ENCODE results near the gene YWHAH. TPM values are rescaled to one million over a fixed set of nuclear protein-coding genes. Genes with fewer than 3 reads are reported as not detected.

Gene YWHAH
- total and polyA plus RNA-seq, 2 donors (not counting 1 experiment from before 2014, with no cell fraction given) = 32.6 to 51.1 TPM

GRCh38 chr22:31970490-31971444 lies 26.4 kb downstream of the YWHAH start:
- Mint-ChIP-seq H3K4me3 (peak overlapping the region; percentile 88), H3K27me3 (peaks cover under 1% of the 10 kb centered on the region), H3K27ac (peak overlapping the region; percentile 41), H3K4me1 (peaks cover 19% of the 10 kb centered on the region), H3K9me3 (ENCODE audit: insufficient read depth) (no peaks in the 10 kb centered on the region)
- peaks cover 16 to 21% of the 10 kb centered on the region in 2 donors for H3K4me1 ChIP-seq (ENCODE audit: control insufficient read depth in 2 of 2, insufficient read depth in 2 of 2, low read length in 2 of 2)
- H3K4me3 ChIP-seq (ENCODE audit: control extremely low read depth in 1 of 5, extremely low read depth in 1 of 5, insufficient read depth in 1 of 5, low read depth in 2 of 5, low read length in 4 of 5) = peak overlapping the region in 4 of 5 experiments; percentile 33 to 72 (median 48)
- TF ChIP-seq CTCF (IDR thresholded peaks at IDR 0.05) = peak; percentile 87
- no peak for TF ChIP-seq EZH2 (IDR thresholded peaks at IDR 0.05; ENCODE audit: borderline replicate concordance, insufficient read depth, low read depth, low read length, poor library complexity, severe bottlenecking)
- peak overlapping the region; percentile 94 for H3K4me2 ChIP-seq (replicated peaks; ENCODE audit: low read depth, low read length, poor library complexity, severe bottlenecking)
- ATAC-seq (ENCODE audit: low read depth) (peak; percentile 93), DNase-seq (peak; percentile 89)
- peak overlapping the region; percentile 9 to 37 for H3K27ac ChIP-seq (ENCODE audit: low read length in 2 of 2)
- 18% methylated on average over 48 of the region's 55 CpGs for WGBS (ENCODE audit: insufficient coverage)
- peak overlapping the region; percentile 86 for H2AFZ ChIP-seq (ENCODE audit: insufficient read depth, low read depth, low read length, poor library complexity, severe bottlenecking)
- intact Hi-C loops (cut with micrococcal nuclease) = loop anchor here (1.0 kb wide), 2 partner anchors 26 to 308 kb away; partner anchors contain the start of genes PISD and YWHAH
- ChIA-PET POLR2A (interaction anchor here (0.7 kb wide), 1 partner anchor 305 kb away, joined by 8 read pairs; no protein-coding TSS in a partner anchor), CTCF (interaction anchor here (0.6 to 2.6 kb wide), 19 partner anchors 8 to 622 kb away, joined by 3 to 15 read pairs (median 4); partner anchors contain the start of gene FBXO7)
- peaks cover 0 to 4% (median 0%) of the 10 kb centered on the region in 4 experiments for H3K27me3 ChIP-seq (replicated peaks in 1 of 4; ENCODE audit: control extremely low read depth in 1 of 4, control insufficient read depth in 3 of 4, insufficient read depth in 4 of 4, low read length in 3 of 4)
- peak overlapping the region; percentile 59 for H3K9ac ChIP-seq (ENCODE audit: low read length)
- no peaks in the 10 kb centered on the region for H3K36me3 ChIP-seq (replicated peaks in 1 of 2; ENCODE audit: control extremely low read depth in 1 of 2, control insufficient read depth in 1 of 2, extremely low read depth in 1 of 2, insufficient read depth in 2 of 2, low read length in 1 of 2)
- peaks cover 0 to 4% (median 0%) of the 10 kb centered on the region in 3 donors for H3K9me3 ChIP-seq (ENCODE audit: control extremely low read depth in 1 of 3, control insufficient read depth in 2 of 3, insufficient read depth in 1 of 3, low read length in 2 of 3)
- H3K79me2 ChIP-seq (ENCODE audit: control insufficient read depth, insufficient read depth, low read length) = no peaks in the 10 kb centered on the region
- no peaks in the 10 kb centered on the region for H4K20me1 ChIP-seq (ENCODE audit: control insufficient read depth, insufficient read depth, low read length, poor library complexity, severe bottlenecking)
